ENCODE data around the gene RARB.

The RARB gene

DNA sequence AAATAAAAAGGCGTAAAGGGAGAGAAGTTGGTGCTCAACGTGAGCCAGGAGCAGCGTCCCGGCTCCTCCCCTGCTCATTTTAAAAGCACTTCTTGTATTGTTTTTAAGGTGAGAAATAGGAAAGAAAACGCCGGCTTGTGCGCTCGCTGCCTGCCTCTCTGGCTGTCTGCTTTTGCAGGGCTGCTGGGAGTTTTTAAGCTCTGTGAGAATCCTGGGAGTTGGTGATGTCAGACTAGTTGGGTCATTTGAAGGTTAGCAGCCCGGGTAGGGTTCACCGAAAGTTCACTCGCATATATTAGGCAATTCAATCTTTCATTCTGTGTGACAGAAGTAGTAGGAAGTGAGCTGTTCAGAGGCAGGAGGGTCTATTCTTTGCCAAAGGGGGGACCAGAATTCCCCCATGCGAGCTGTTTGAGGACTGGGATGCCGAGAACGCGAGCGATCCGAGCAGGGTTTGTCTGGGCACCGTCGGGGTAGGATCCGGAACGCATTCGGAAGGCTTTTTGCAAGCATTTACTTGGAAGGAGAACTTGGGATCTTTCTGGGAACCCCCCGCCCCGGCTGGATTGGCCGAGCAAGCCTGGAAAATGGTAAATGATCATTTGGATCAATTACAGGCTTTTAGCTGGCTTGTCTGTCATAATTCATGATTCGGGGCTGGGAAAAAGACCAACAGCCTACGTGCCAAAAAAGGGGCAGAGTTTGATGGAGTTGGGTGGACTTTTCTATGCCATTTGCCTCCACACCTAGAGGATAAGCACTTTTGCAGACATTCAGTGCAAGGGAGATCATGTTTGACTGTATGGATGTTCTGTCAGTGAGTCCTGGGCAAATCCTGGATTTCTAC, at the start of gene RARB:
TSS of gene RARB (plus strand) at position 322 of the 847 bp plus-strand sequence. CDS start at position 791, 469 bp downstream.
- DNase-seq (ENCODE audit: insufficient read length, low spot score) (no peak), FAIRE-seq (no peak)

DNA sequence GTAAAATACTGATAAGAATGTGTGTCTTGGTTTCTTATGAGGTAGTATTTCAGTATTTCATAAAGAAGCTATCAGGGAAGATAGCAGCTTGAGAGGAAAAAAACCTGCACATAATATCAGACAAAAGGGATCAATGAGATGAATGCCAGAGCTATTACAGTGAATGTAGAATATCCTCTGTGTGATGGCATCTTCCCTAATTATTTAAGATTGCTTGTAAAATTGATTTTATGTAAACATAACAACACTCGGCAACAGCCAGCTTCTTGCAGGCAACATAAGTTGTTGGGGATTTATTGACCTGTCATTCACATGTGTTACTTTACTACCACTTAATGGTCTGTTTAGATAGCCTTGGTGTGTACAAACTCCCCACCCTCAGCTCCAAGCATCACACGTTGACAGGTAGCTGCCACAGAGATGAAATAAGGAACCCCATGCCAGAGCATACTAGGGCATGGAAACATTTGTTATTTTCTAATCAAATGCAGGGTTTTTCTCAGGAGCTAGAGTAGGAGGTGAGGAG, 49.2 kb upstream of the RARB start:
- FAIRE-seq (no peak), DNase-seq (ENCODE audit: insufficient read length, low spot score) (no peak)

DNA sequence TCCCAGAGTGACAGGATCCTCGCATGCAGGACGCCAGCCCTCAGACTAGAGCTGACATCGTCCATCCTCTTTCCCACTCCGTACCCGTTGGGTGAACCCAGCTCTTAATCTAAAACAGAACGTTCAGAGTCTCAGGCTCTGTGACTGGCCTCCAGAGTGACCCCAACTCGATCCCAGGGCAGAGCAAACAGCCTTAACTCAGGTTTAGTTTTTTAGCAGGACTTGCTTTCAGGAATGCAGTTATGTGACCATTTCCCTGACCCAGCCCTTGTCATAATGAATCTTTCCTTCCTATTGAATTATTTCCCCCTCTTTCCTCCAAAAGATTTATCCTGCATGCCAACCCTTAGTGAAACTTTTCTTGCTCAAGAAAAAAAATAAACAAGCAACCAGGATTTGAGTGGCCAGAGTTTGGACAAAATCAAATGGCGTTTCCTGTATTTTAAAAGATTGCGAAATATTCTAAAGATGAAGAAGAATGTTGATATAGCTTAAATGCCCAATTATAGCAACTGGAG, 47.8 kb upstream of the RARB start:
- no peak for DNase-seq (ENCODE audit: insufficient read length, low spot score)

DNA sequence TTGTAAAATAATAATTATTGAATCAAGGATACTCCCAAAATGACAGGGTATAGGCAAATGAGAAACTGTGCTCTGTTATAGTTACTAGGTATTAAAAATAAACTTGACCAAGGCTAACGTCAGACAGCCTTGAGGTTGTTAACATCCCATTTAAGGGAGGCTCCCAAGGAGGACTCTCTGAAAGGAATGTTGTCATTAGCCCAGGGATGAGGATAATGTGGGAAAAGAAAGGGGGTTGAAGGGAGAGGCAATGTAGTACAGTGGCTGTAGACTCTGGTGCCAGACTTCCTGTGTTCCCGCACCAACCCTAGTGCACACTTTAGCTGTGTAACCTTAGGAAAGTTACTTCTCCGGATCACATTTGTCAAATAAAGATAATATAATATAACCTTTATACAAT, 47.0 kb upstream of the RARB start:
- DNase-seq (ENCODE audit: insufficient read length, low spot score): no peak
- no peak for FAIRE-seq

More for the DNA sequence above, 47.8 kb upstream of the RARB start:
- FAIRE-seq: no peak

DNA sequence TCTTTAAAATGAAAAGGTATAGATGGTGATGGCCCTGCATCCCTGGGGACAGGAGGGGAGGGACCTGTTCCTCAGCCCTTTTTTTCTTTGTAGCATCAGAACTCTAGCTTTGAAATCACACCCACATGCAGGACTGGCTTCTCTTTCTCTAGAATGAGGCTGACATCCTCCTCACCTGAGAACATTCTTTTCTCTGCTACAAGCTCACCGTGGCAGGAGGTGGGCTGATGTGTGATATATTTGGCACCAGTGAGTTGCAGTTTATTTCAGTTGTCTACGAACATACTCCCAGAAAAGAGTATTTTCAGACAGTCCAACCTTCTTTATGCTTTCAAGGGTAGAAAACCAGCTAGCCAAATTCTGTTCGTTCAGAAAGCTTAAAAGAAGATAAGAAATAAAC, 43.6 kb upstream of the RARB start:
- DNase-seq (ENCODE audit: insufficient read length, low spot score) (no peak), FAIRE-seq (no peak)

DNA sequence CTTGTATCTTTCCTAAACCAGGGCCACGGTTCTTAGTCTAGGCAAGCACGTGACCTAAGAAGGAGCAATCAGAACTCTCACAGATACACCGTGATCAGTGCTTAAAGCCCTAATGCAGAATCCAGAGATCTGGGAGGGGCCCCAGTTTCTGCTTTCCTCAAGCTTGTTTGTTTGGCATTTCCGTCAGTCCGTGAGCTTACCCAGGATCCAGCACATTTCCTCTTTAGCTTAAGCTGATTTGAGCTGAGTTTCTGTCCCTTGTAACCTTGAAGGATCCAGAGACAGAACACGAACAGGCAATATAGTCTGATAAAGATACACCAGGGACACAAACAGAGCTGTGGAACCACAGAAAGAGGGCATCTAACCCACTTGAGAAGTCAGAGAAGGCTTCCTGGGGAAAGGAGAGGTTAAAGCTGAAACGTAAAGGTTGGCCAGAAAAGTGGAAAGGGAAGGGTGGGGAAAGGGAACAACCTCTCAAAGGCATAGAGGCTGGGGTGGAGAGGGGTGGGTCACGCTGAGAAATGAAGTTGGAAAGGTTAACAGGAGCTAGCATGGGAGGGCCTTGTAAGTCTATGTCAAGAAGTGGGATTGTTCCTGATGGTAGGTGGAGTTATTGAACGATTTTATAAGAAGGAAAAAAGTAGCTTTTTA, 42.1 kb upstream of the RARB start:
- FAIRE-seq (no peak), DNase-seq (ENCODE audit: insufficient read length, low spot score) (no peak)

DNA sequence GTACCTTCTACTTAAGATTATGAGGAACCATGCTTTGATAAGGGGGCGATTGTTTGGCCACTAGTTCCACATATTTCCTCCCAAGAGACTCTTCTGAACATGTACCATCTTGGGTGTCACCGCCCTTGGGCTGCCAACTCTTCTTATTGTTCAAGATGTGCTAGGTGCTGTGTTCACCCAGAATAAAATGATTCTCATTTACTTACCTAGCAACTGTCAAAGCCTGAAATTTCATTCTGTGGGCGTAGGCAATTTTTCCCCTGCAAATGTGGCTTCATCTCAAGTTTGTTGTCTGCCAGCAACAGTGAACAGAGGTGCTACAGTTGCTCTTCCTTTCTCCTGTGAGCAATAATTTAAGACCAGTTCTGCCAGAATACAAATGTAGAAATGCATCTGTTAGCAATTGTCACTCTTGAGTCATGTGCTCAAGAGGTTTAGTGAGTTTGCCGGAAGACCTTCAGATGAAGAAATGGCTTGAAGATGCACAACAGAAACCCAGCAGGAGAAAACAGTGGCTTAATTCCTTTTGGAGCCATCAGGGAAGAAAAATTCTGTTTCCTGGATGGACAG, 41.3 kb upstream of the RARB start:
- DNase-seq (ENCODE audit: insufficient read length, low spot score) (no peak), FAIRE-seq (no peak)

DNA sequence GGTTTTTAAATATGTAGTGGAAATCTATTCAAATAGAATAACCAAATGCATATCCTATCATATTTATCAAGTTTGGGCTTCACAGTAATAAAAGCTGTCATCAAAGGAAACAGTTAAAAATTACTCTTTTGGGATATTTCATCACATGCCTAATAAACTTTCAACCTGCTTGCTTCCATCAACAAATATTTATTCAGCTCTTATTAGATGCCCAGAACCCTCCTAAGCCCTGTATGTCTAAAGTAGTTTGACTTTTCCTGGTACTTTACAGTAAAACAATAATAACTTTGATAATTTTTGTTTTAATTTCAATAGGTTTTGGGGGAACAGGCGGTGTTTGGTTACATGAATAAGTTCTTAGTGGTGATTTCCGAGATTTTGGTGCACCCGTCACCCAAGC, 37.5 kb upstream of the RARB start:
- FAIRE-seq (no peak), DNase-seq (ENCODE audit: insufficient read length, low spot score) (no peak)

DNA sequence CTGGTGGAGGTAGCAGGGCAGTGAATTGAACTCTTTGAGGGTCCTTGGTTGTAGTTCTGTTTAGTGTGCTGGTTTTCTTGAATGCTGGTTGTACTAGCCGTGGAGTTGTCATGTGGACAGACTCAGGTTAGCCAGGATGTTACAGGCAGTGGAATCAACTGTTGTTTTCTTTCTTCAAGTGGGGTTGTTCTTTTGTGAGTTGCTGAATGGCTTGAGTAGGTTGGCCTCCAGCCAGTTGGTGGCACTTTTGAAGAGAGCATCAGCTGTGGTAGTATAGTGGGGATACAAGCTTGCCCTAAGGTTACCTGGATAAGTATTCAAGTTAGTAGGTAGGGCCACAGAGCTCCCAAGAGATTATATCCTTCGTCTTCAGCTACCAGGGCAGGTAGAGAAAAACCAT, 31.8 kb upstream of the RARB start:
- DNase-seq (ENCODE audit: insufficient read length, low spot score): no peak
- no peak for FAIRE-seq

DNA sequence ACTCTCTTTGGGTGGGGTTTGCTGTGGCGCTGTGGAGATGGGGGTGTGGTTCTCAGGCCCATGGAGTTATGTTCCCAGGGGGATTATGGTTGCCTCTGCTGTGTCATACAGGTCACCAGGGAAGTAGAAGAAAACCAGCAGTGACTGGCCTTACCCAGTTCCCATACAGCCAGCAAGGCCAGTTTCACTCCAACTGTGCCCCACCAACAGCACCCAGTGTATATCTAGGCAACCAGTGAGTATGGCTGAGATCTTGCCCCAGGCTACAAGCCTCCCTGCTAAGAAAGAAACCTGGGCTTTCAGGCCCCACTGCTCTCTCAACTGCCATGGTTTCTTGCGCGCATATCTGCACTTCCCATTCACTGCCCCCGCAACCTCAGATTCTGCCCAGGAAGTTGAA, 31.4 kb upstream of the RARB start:
- no peak for DNase-seq (ENCODE audit: insufficient read length, low spot score)
- FAIRE-seq: no peak

DNA sequence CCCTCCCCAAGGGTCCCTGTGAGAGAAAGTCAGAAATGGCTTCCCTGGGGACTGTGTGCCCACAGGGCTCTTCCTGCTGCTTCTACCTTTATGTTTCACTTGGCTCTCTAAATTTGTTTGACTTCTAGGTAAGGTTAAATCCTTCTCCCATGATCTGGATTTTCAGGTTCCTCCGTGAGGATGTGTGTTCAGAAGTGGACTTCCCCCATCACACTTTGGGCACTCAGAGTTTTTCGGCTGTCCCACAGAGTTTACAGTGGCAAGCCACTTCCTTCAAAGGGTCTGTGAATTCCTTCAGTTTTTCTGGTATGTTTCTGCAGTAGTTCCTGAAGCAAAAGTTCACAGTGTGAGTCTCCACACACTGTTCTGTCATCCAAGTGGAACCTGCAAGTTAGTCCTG, 30.9 kb upstream of the RARB start:
- no peak for FAIRE-seq

DNA sequence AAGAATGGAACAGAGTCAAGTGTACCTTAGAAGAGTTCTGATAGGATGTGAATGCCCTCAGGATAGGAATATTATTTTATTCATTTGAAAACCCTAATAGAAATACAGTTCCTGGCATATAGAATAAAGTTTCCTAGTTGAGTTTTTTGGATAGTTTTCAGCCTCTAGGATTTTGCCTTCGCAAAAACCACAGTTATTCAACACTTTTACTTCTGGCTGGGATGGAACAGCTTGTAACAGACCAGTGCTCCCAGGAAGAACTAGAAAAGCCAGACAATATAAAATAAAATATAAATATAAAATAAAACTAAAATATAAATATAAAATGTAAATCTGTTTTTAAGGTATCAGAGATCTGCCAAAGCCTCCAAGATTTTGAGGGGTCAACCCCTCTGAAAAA, 27.5 kb upstream of the RARB start:
- FAIRE-seq (no peak), DNase-seq (ENCODE audit: insufficient read length, low spot score) (no peak)

More for the DNA sequence above, 30.9 kb upstream of the RARB start:
- no peak for DNase-seq (ENCODE audit: insufficient read length, low spot score)

DNA sequence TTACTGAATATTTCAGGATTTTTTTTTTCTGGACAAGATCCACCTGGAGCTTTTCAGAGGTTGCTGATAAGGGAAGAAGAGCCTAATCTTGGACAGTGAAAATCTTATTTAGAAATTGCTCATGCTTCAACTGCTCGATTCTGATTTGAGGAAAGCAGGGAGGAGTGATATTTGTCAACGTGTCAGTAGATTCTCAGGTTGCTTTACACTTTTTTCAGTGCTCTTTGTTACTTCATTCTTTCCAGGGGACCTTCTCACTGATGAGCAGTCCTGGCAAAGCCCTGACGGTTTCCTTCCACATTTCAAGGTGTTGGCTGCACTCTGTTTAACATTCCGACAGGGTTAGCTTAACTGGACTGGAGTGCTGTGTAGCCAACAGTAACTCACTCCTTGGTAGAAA, 24.1 kb upstream of the RARB start:
- FAIRE-seq: no peak
- DNase-seq (ENCODE audit: insufficient read length, low spot score): no peak

DNA sequence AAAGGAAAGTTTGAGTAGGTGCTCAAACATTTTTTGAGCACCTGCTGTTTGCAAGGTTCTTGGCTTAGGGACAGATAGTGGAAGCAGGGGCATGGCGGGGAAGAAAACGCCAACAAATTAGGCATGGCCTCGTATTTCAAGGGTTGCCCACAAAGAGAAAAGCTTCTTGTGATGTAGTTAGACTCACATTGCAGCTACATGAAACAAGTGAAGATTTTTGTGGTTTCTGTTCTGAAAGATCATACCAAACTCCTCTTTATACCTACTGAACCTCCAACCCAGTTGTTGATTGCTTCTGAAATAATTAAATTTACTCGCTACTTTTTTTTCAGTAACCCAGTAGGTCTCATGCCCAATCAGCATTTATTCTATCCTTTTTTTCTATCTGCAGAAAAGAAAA, 23.5 kb upstream of the RARB start:
- FAIRE-seq (no peak), DNase-seq (ENCODE audit: insufficient read length, low spot score) (no peak)

DNA sequence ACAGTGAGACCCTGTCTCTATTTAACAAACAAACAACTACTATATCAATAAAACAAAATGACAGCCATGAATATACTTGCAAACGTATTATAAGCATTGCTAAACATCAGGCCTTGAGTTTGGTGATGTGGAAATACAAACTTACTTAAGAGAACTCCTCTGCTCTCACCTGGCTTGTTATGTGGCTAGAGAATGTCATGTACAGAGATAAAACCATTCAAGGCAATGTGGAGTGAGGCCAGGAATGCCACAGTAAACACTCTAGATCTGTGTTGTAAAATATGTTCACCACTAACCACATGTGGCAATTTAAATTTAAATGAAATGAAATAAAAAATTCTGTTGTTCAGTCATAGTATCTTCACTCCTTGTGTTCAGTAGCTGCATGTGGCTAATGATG, 22.7 kb upstream of the RARB start:
- DNase-seq (ENCODE audit: insufficient read length, low spot score) (no peak), FAIRE-seq (no peak)

DNA sequence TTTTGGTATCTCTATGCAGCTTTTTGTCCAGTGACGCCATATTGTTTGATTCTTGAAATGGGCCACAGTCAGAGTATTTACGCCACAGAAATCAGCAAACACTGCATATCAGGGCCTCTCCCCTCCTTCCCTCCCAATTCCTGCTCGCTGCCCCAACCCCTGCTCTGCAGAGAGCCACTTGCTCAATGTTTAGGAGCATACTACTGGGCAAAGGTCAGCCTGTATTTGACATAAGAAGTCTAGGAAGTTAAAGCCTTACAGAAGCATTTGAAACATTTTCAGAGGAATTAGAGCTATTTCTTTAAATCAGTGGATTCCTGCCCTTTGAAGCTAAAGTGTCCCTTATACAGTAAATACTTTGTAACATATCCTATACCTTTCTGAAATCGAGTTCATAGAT, 17.4 kb upstream of the RARB start:
- FAIRE-seq (no peak), DNase-seq (ENCODE audit: insufficient read length, low spot score) (no peak)

DNA sequence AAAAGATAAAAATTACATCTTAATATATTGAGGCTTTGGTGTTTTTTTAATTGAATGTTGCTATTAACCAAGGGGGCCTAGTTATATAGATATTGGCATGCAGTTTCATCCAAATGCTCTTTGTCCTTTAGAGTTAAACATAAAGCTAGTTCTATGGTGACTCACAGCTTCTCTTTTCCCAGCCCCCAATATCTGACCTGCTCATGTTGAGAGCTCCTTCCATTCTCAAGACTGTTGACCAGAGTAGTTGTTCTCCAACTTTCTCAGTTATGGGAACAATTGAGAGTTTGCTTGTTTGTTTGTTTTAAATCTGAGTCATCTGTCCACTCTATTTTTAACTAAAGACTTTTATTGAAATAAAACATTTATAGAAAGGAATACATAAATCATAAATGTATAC, 15.8 kb upstream of the RARB start:
- FAIRE-seq (no peak), DNase-seq (ENCODE audit: insufficient read length, low spot score) (no peak)

DNA sequence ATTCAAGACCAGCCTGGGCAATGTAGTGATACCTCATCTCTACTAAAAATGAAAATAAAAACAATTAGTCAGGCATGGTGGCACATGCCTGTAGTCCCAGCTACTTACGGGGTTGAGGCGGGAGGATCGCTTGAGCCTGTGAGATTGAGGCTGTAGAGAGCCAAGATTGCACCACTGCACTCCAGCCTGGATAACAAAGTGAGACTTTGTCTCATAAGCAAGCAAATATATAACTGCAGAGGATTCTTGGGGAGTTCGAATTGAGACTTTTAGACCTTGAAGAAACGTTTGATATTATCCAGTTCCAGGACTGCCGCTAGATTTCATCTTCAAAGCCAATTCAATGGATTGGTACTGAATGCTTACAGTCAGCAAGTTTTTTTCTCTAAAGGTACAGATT, 11.9 kb upstream of the RARB start:
- FAIRE-seq: no peak
- no peak for DNase-seq (ENCODE audit: insufficient read length, low spot score)

DNA sequence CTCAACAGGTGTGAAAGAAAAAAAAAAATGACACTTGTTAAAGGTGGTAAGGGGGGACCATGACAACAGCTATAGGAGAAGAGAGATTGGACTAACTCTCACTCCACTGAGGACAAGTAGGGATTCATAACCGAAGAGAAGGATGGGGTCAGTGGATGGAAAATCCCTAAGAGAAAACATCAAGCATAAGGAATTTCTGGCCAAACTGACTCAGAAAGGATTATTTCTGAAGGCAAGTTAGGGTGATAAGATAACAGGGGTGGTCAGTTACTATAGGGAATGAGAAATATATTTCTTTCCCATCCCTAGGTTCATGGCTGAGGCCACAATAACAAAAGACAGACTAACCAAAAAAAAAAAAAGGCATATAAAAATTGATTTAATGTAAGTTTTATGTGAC, 9.5 kb upstream of the RARB start:
- no peak for FAIRE-seq
- no peak for DNase-seq (ENCODE audit: insufficient read length, low spot score)

DNA sequence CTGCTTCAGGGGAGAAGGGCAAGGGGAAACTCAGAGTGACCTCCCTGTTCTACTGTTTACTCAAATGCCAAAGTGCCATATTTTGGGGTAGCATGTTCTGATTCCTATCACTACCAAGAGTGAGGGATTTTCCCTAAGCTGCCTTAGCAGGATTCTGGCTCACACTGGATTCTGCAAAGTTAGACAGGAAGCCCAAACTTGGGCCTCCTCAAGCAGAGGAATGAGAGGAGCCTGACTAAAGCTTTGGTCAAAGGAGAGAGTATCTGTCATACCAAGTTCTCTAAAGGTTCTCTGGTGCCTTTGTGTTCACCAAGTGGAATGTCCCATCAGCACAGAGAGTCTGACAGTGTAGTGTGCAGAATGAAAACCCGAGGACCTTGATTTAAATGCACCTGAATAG, 8.8 kb upstream of the RARB start:
- FAIRE-seq (no peak), DNase-seq (ENCODE audit: insufficient read length, low spot score) (no peak)

DNA sequence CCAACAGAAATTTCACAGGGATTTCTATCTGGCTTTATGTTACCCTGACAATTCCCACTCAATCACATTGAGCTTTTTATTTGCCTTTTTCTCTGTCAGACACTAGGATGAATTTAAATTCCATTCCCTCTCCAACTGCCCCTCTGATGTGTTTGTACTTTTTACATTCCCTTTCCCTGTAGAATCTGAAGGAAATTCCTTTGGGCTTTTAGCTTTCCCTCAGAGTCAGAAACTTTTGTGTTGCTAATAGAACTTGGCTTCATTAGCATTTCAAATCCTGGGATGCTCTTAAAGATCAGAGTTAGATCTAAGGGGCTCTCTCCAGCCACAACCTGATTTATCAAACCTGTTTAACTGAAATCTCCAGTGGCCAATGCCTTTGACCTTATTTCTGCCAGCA, 7.9 kb upstream of the RARB start:
- DNase-seq (ENCODE audit: insufficient read length, low spot score) (no peak), FAIRE-seq (no peak)

DNA sequence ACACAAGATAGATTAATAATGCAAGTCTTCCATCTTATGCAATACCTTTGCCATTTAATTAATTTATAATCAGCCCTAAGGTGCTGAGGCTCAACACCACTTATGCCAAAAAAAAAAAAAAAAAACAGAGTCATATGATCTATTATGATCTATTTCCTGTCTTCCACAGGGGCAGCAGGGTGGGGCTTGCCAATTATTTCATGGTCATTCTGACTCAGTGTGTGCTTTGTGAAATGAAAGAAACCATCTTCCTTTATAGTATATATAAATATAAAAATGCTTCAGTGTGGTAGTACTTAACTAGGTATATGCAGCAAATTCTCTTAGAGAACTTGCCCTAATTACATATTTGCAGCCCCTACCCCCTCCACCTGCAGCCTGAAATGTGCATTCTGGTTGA, 7.2 kb upstream of the RARB start:
- FAIRE-seq (no peak), DNase-seq (ENCODE audit: insufficient read length, low spot score) (no peak)
